H1 (cell line): ENCODE results near the gene SPOCK1. TPM values are rescaled to one million over a fixed set of nuclear protein-coding genes. Genes with fewer than 3 reads are reported as not detected.

ENCODE experiments used
- CTCF ChIA-PET: fragments of 300-600 bp; sonication (Branson Sonifier 250); formaldehyde crosslinking; loops from one replicate; lab custom pipeline; 2021; ENCODE audit not compliant: partially characterized antibody; lab: Charles Lee
- POLR2A ChIA-PET: fragments of 300-600 bp; sonication (Branson Sonifier 250); formaldehyde crosslinking; loops from one replicate; lab custom pipeline; 2021; ENCODE audit warnings: inconsistent platforms; ENCODE audit not compliant: partially characterized antibody; lab: Charles Lee
- DNase-seq, 2 experiments: peaks; one replicate each; pipeline versions ENCODE4 v3.0.0 to v3.0.0-alpha.2; 2010 to 2022; ENCODE audit warnings: low spot score in 2 of 2, low read depth in 1 of 2, mixed read lengths in 1 of 2
- FAIRE-seq: peaks from 2 replicates; lab custom pipeline; 2011; peaks lifted over from hg19 to GRCh38; lab: Jason Lieb, UNC
- H2AFZ ChIP-seq: 2 replicates; pipeline ENCODE4 v1.8.1; 2012; ENCODE audit warnings: low read length, inconsistent platforms
- H2AK5ac ChIP-seq: 2 replicates; pipeline ENCODE4 v1.6.1; 2013; ENCODE audit warnings: low read depth, low read length
- H2BK120ac ChIP-seq: replicated peaks from 2 replicates; pipeline ENCODE3; 2013; ENCODE audit warnings: low read depth, low read length, inconsistent platforms
- H2BK12ac ChIP-seq: 2 replicates; pipeline ENCODE4 v1.6.1; 2013; ENCODE audit warnings: low read depth, low read length
- H2BK15ac ChIP-seq: 2 replicates; pipeline ENCODE4 v1.6.1; 2013; ENCODE audit warnings: low read length
- H2BK20ac ChIP-seq: 2 replicates; pipeline ENCODE4 v1.6.1; 2013; ENCODE audit warnings: low read length
- H2BK5ac ChIP-seq: 2 replicates; pipeline ENCODE4 v1.6.1; 2013; ENCODE audit warnings: low read depth, low read length
- H3K14ac ChIP-seq: 2 replicates; pipeline ENCODE4 v1.6.1; 2013; ENCODE audit warnings: inconsistent platforms; ENCODE audit not compliant: insufficient read length
- H3K18ac ChIP-seq: 2 replicates; pipeline ENCODE4 v1.6.1; 2013; ENCODE audit warnings: low read length; ENCODE audit errors: extremely low read depth
- H3K23ac ChIP-seq: 2 replicates; pipeline ENCODE4 v1.6.1; 2013; ENCODE audit warnings: inconsistent platforms; ENCODE audit not compliant: insufficient read length
- H3K23me2 ChIP-seq: 2 replicates; pipeline ENCODE4 v1.6.1; 2013; ENCODE audit warnings: low read depth, low read length
- H3K27ac ChIP-seq: 2 replicates; pipeline ENCODE4 v1.6.1; 2011; ENCODE audit warnings: low read depth, low read length, inconsistent platforms
- H3K27me3 ChIP-seq, 4 experiments: replicated peaks in 1 of 4; 1 replicate in 1 of 4; 2 replicates in 3 of 4; pipeline versions ENCODE4 v1.6.1 to v1.8.1; 2011 to 2013; ENCODE audit warnings: low read length in 3 of 4, mild to moderate bottlenecking in 3 of 4, inconsistent platforms in 2 of 4, mixed read lengths in 2 of 4, moderate library complexity in 1 of 4; ENCODE audit not compliant: control insufficient read depth in 3 of 4, insufficient read depth in 3 of 4; ENCODE audit errors: extremely low read depth in 1 of 4
- H3K36me3 ChIP-seq, 4 experiments: 2 replicates each; pipeline versions ENCODE4 v1.6.1 to v1.8.1; 2011 to 2013; ENCODE audit warnings: mild to moderate bottlenecking in 4 of 4, low read length in 3 of 4, moderate library complexity in 2 of 4, control low read depth in 1 of 4, inconsistent platforms in 1 of 4; ENCODE audit not compliant: insufficient read depth in 4 of 4, control insufficient read depth in 2 of 4
- H3K4ac ChIP-seq: replicated peaks from 2 replicates; pipeline ENCODE3; 2013; ENCODE audit warnings: low read length, low read depth, mixed read lengths, inconsistent platforms; ENCODE audit not compliant: insufficient read length
- H3K4me1 ChIP-seq, 4 experiments: replicated peaks in 1 of 4; 1 replicate in 1 of 4; 2 replicates in 3 of 4; pipeline versions ENCODE4 v1.6.1 to v1.8.1; 2011 to 2013; ENCODE audit warnings: low read length in 3 of 4, inconsistent platforms in 2 of 4, mixed read lengths in 1 of 4; ENCODE audit not compliant: insufficient read depth in 4 of 4, control insufficient read depth in 3 of 4
- H3K4me2 ChIP-seq, 2 experiments: 2 replicates each; pipeline versions ENCODE4 v1.6.1 to v1.8.1; 2011 to 2013; ENCODE audit warnings: low read depth in 2 of 2, low read length in 2 of 2, control low read depth in 1 of 2, inconsistent platforms in 1 of 2, mild to moderate bottlenecking in 1 of 2; ENCODE audit not compliant: insufficient read depth in 1 of 2
- H3K4me3 ChIP-seq, 4 experiments: fragments of 200-600, 300-600 bp in 1 of 4; sonication (generic), shearing (Covaris generic), sonication (Bioruptor Twin) in 1 of 4; 2 replicates each; pipeline versions ENCODE4 v1.5.1 to v1.8.1; 2011 to 2016; ENCODE audit warnings: low read length in 4 of 4, low read depth in 3 of 4, control low read depth in 2 of 4, inconsistent platforms in 2 of 4, mild to moderate bottlenecking in 2 of 4, mixed read lengths in 1 of 4, moderate library complexity in 1 of 4; ENCODE audit not compliant: insufficient read depth in 2 of 4; ENCODE audit errors: extremely low read depth in 1 of 4
- H3K56ac ChIP-seq: replicated peaks from 2 replicates; pipeline ENCODE3; 2013; ENCODE audit warnings: low read depth, mild to moderate bottlenecking, mixed read lengths, low read length, inconsistent platforms; ENCODE audit not compliant: insufficient read length
- H3K79me1 ChIP-seq: 2 replicates; pipeline ENCODE4 v1.6.1; 2013; ENCODE audit warnings: low read depth, low read length, control low read depth
- H3K79me2 ChIP-seq, 2 experiments: 2 replicates each; pipeline versions ENCODE4 v1.6.1 to v1.8.1; 2012 to 2013; ENCODE audit warnings: low read length in 2 of 2, mild to moderate bottlenecking in 2 of 2, inconsistent platforms in 1 of 2; ENCODE audit not compliant: insufficient read depth in 2 of 2, control insufficient read depth in 1 of 2
- H3K9ac ChIP-seq, 4 experiments: replicated peaks in 1 of 4; 1 replicate in 1 of 4; 2 replicates in 3 of 4; pipeline versions ENCODE4 v1.6.1 to v1.8.1; 2011 to 2013; ENCODE audit warnings: low read depth in 3 of 4, low read length in 3 of 4, control low read depth in 2 of 4, mild to moderate bottlenecking in 2 of 4, moderate library complexity in 2 of 4, inconsistent platforms in 1 of 4; ENCODE audit errors: extremely low read depth in 1 of 4
- H3K9me3 ChIP-seq, 2 experiments: 2 replicates each; pipeline versions ENCODE4 v1.6.1 to v1.8.1; 2012 to 2013; ENCODE audit warnings: mild to moderate bottlenecking in 2 of 2, moderate library complexity in 2 of 2, control low read depth in 1 of 2, inconsistent platforms in 1 of 2, low read depth in 1 of 2, low read length in 1 of 2, mixed read lengths in 1 of 2; ENCODE audit not compliant: insufficient read depth in 2 of 2
- H4K20me1 ChIP-seq, 2 experiments: replicated peaks in 1 of 2; 2 replicates each; pipeline versions ENCODE3 to v1.8.1; 2011 to 2013; ENCODE audit warnings: inconsistent platforms in 2 of 2, low read length in 2 of 2, mild to moderate bottlenecking in 1 of 2; ENCODE audit not compliant: insufficient read depth in 2 of 2, control insufficient read depth in 1 of 2
- H4K5ac ChIP-seq: 2 replicates; pipeline ENCODE4 v1.6.1; 2013; ENCODE audit warnings: low read length, low read depth, mixed read lengths, inconsistent platforms; ENCODE audit not compliant: insufficient read length
- H4K8ac ChIP-seq: 2 replicates; pipeline ENCODE4 v1.8.0; 2013; ENCODE audit warnings: mild to moderate bottlenecking, moderate library complexity, low read length, inconsistent platforms; ENCODE audit not compliant: insufficient read depth; ENCODE audit errors: extremely low read depth
- H4K91ac ChIP-seq: replicated peaks from 2 replicates; pipeline ENCODE3; 2013; ENCODE audit warnings: low read length, mixed read lengths, inconsistent platforms; ENCODE audit not compliant: insufficient read length
- BACH1 ChIP-seq: IDR thresholded peaks from 2 replicates; pipeline ENCODE4 v1.6.1; 2012; ENCODE audit warnings: low read length, improper control_type of control experiment
- CBX5 ChIP-seq: fragments of 300-800, 300-1000 bp; sonication (generic); IDR thresholded peaks from 2 replicates; pipeline ENCODE4 v1.7.1; 2016; ENCODE audit warnings: antibody characterized with exemption, low read length, low read depth
- CBX8 ChIP-seq: fragments of 300-800, 300-1000 bp; sonication (generic); IDR thresholded peaks from 2 replicates; pipeline ENCODE4 v1.7.1; 2016; ENCODE audit warnings: low read depth, low read length, borderline replicate concordance
- CHD2 ChIP-seq: IDR thresholded peaks from 2 replicates; pipeline ENCODE4 v1.6.1; 2012; ENCODE audit warnings: low read length, improper control_type of control experiment
- CREB1 ChIP-seq: IDR thresholded peaks from 2 replicates; pipeline ENCODE4 v1.6.1; 2012; ENCODE audit warnings: inconsistent platforms
- EP300 ChIP-seq, 2 experiments: IDR thresholded peaks; 1 replicate in 1 of 2; 2 replicates in 1 of 2; pipeline ENCODE4 v1.6.1; 2011 to 2012; ENCODE audit warnings: low read depth in 2 of 2, low read length in 2 of 2, mild to moderate bottlenecking in 2 of 2, borderline replicate concordance in 1 of 2, inconsistent platforms in 1 of 2, moderate library complexity in 1 of 2
- JUND ChIP-seq: IDR thresholded peaks from 2 replicates; pipeline ENCODE4 v1.6.1; 2011; ENCODE audit warnings: mild to moderate bottlenecking, improper control_type of control experiment, low read length
- KDM1A ChIP-seq: fragments of 200-600, 300-600 bp; sonication (generic); IDR thresholded peaks from 2 replicates; pipeline ENCODE4 v1.7.1; 2016; ENCODE audit warnings: mild to moderate bottlenecking, low read length, borderline replicate concordance
- SP1 ChIP-seq: IDR thresholded peaks from 2 replicates; pipeline ENCODE4 v1.6.1; 2011; ENCODE audit warnings: low read depth, low read length
- TAF7 ChIP-seq: optimal IDR thresholded peaks from 2 replicates; pipeline ENCODE3; 2011; ENCODE audit warnings: low read depth, mild to moderate bottlenecking, inconsistent platforms, low read length, moderate library complexity, borderline replicate concordance
- TEAD4 ChIP-seq: IDR thresholded peaks from 2 replicates; pipeline ENCODE4 v1.6.1; 2012; ENCODE audit warnings: low read depth, low read length, inconsistent platforms, mixed read lengths
- ZNF274 ChIP-seq: IDR thresholded peaks from 2 replicates; pipeline ENCODE4 v1.7.0; 2012; ENCODE audit warnings: low read length, borderline replicate concordance; ENCODE audit errors: extremely low read depth
- polyA plus RNA-seq, 7 experiments: library from polyadenylated mRNA; depleted of rRNA in 3 of 7; stranded (reverse) in 5 of 7; unstranded in 2 of 7; fragments of >200 nt in 5 of 7; fragments of 200-250 nt in 2 of 7; gene quantifications; 1 replicate in 5 of 7; 2 replicates in 1 of 7; 4 replicates in 1 of 7; pipeline versions ENCODE4 v1.2.1 to v1.2.3, GENCODE V29; 2011 to 2013; ENCODE audit warnings: missing spikeins in 2 of 7, mixed read lengths in 2 of 7
- total RNA-seq: library from RNA; stranded (reverse); fragmentation: NEBNext Ultra II Directional; extraction: Animal tissue kit (Norgen Biotek cat#: 25700); gene quantifications from 2 replicates; pipeline ENCODE4 v1.2.1, GENCODE V29; 2021

The SPOCK1 gene
- total and polyA plus RNA-seq, 2 of the 8 experiments (the other 6 are each of a cell fraction or from before 2014, with no cell fraction given): 6.9 to 18.1 TPM

GRCh38 chr5:137231540-137231939, 267.6 kb downstream of the SPOCK1 start:
- no peak overlapping the region for H4K8ac ChIP-seq
- H3K27ac ChIP-seq: no peak overlapping the region
- H2BK12ac ChIP-seq: no peak overlapping the region
- H2BK5ac ChIP-seq: no peak overlapping the region
- H2BK120ac ChIP-seq: no peak overlapping the region
- no peaks in the 10 kb centered on the region for H4K20me1 ChIP-seq
- no peak overlapping the region for H4K5ac ChIP-seq
- no peak overlapping the region for H3K14ac ChIP-seq
- no peak for FAIRE-seq
- no peaks in the 10 kb centered on the region for H3K23me2 ChIP-seq
- no peaks in the 10 kb centered on the region for H3K79me2 ChIP-seq
- DNase-seq: no peak
- no peak overlapping the region for H2AFZ ChIP-seq
- no peak overlapping the region for H3K4me2 ChIP-seq
- H3K27me3 ChIP-seq: no peaks in the 10 kb centered on the region
- H2AK5ac ChIP-seq: no peak overlapping the region
- no peak overlapping the region for H3K4me3 ChIP-seq
- H3K18ac ChIP-seq: no peak overlapping the region
- H3K9me3 ChIP-seq: 0 out of 4 replicates have a peak, but pooled peaks cover 0 to 5% of the 10 kb centered on the region in 2 experiments
- no peak overlapping the region for H3K4ac ChIP-seq
- ChIA-PET CTCF (no interaction called here), POLR2A (no interaction called here)
- no peaks in the 10 kb centered on the region for H3K79me1 ChIP-seq
- no peaks in the 10 kb centered on the region for H3K4me1 ChIP-seq
- no peaks in the 10 kb centered on the region for H3K36me3 ChIP-seq
- H2BK20ac ChIP-seq: no peak overlapping the region
- no peak overlapping the region for H2BK15ac ChIP-seq
- TF ChIP-seq CBX5 (no peak), EP300 (IDR thresholded peaks at IDR 0.05; ENCODE audit: borderline replicate concordance in 1 of 2, low read depth in 2 of 2, low read length in 2 of 2) (no peak), BACH1 (no peak), CBX8 (no peak), KDM1A (no peak), CHD2 (no peak), JUND (no peak), SP1 (no peak), CREB1 (no peak), TEAD4 (no peak), TAF7 (no peak), ZNF274 (no peak)
- H3K23ac ChIP-seq: no peak overlapping the region
- H4K91ac ChIP-seq: no peak overlapping the region
- H3K56ac ChIP-seq: no peak overlapping the region
- H3K9ac ChIP-seq: no peak overlapping the region
